Natural killer cell (primary cell): ENCODE results near the gene R3HDM1. TPM values are rescaled to one million over a fixed set of nuclear protein-coding genes. Genes with fewer than 3 reads are reported as not detected.

Source experiments
- ATAC-seq, 3 donors: fragments of 150-1000 bp in 2 of 3; fragments of 200-7000 bp in 1 of 3; cut with Tn5 transposase; 1 replicate in 1 of 3; 2 replicates in 2 of 3; pipeline ENCODE4 v1.10.0; 2021; ENCODE audit warnings: mild to moderate bottlenecking in 2 of 3, moderate library complexity in 2 of 3
- DNase-seq, 2 donors: peaks; one replicate each; pipeline versions ENCODE4 v3.0.0 to v3.0.0-alpha.2; 2013 to 2021; ENCODE audit warnings: mixed read lengths in 1 of 2
- H3K27ac ChIP-seq: one replicate; pipeline ENCODE4 v1.5.1; 2013; ENCODE audit warnings: mild to moderate bottlenecking, low read length
- H3K27me3 ChIP-seq: one replicate; pipeline ENCODE4 v1.6.1; 2013; ENCODE audit warnings: low read length; ENCODE audit not compliant: control insufficient read depth, insufficient read depth
- H3K36me3 ChIP-seq: one replicate; pipeline ENCODE4 v1.6.1; 2013; ENCODE audit warnings: low read length; ENCODE audit not compliant: control insufficient read depth, insufficient read depth
- H3K4me1 ChIP-seq: one replicate; pipeline ENCODE4 v1.6.1; 2013; ENCODE audit warnings: low read length; ENCODE audit not compliant: control insufficient read depth, insufficient read depth
- H3K4me3 ChIP-seq: one replicate; pipeline ENCODE4 v1.5.1; 2013; ENCODE audit warnings: low read length
- H3K9me3 ChIP-seq: one replicate; pipeline ENCODE4 v1.6.1; 2013; ENCODE audit warnings: low read length; ENCODE audit not compliant: control insufficient read depth, insufficient read depth
- H3K27ac Mint-ChIP-seq, 2 donors: one replicate each; pipeline ENCODE4 v1.8.0; 2022; ENCODE audit warnings: mild to moderate bottlenecking in 2 of 2, mixed read lengths in 2 of 2, moderate library complexity in 1 of 2
- H3K27me3 Mint-ChIP-seq, 2 donors: one replicate each; pipeline ENCODE4 v1.8.0; 2022; ENCODE audit warnings: low read depth in 2 of 2, mixed read lengths in 2 of 2
- H3K36me3 Mint-ChIP-seq: one replicate; pipeline ENCODE4 v1.8.0; 2022; ENCODE audit warnings: mixed read lengths
- H3K4me1 Mint-ChIP-seq, 2 donors: one replicate each; pipeline ENCODE4 v1.8.0; 2022; ENCODE audit warnings: mixed read lengths in 2 of 2
- H3K4me3 Mint-ChIP-seq: one replicate; pipeline ENCODE4 v1.8.0; 2022; ENCODE audit warnings: mild to moderate bottlenecking, moderate library complexity, mixed read lengths
- H3K9me3 Mint-ChIP-seq, 2 donors: one replicate each; pipeline ENCODE4 v1.8.0; 2022; ENCODE audit warnings: mixed read lengths in 2 of 2
- WGBS: methylation state at CpG from one replicate; pipeline ENCODE4 v1.1.7; 2013; ENCODE audit warnings: missing lambda C conversion rate; ENCODE audit not compliant: insufficient coverage; 5-methylcytosine and 5-hydroxymethylcytosine counted together
- intact Hi-C: fragments of 100-400 bp; cut with micrococcal nuclease; formaldehyde crosslinking; loops from one replicate; pipeline ENCODE4 v1.14.2; 2022
- total RNA-seq, 4 donors: library from RNA; stranded (reverse); fragments of 120-200 nt in 1 of 4; gene quantifications; one replicate each; pipeline versions ENCODE4 v1.2.3 to v1.2.4, GENCODE V29; 2013 to 2022
- TF ChIP-seq, protein P1 (sequence below): fragments of 200-600 bp; IDR thresholded peaks from one replicate; pipeline ENCODE4 v1.8.0; 2022; ENCODE audit warnings: antibody characterized with exemption

R3HDM1 gene
- total RNA-seq, 3 donors from 2014 or later (not counting 1 experiment from before 2014, with no cell fraction given), result 34.9 to 48.6 (median 39.7) TPM

DNA sequence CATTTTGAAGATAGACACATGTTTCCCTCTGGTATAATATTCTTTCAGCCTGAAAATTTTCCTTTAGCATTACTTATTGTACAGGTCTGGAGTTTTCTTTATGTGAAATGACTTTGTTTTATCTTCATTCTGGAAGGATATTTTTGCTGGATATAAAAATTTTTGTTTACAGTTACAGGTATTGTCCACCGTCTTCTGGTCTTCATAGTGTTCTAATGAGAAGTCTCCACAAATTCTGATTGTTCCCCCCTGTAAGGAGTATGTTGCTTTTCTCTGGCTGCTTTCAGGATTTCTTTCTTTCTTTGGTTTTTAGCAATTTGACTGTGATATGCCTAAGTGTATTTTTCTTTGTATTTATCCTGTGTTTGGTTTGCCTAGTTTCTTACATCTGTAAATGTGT is 225.4 kb downstream of the R3HDM1 start:
- no peak overlapping the region for H3K4me3 ChIP-seq
- H3K4me1 ChIP-seq, result no peaks in the 10 kb centered on the region
- no peaks in the 10 kb centered on the region for H3K4me1 Mint-ChIP-seq
- no peak overlapping the region for H3K27ac Mint-ChIP-seq
- intact Hi-C loops, result no loop called here
- TF ChIP-seq, protein P1, sequence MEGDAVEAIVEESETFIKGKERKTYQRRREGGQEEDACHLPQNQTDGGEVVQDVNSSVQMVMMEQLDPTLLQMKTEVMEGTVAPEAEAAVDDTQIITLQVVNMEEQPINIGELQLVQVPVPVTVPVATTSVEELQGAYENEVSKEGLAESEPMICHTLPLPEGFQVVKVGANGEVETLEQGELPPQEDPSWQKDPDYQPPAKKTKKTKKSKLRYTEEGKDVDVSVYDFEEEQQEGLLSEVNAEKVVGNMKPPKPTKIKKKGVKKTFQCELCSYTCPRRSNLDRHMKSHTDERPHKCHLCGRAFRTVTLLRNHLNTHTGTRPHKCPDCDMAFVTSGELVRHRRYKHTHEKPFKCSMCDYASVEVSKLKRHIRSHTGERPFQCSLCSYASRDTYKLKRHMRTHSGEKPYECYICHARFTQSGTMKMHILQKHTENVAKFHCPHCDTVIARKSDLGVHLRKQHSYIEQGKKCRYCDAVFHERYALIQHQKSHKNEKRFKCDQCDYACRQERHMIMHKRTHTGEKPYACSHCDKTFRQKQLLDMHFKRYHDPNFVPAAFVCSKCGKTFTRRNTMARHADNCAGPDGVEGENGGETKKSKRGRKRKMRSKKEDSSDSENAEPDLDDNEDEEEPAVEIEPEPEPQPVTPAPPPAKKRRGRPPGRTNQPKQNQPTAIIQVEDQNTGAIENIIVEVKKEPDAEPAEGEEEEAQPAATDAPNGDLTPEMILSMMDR, result no peak
- H3K27me3 ChIP-seq, result no peaks in the 10 kb centered on the region
- ATAC-seq (no peak), DNase-seq (no peak)
- H3K27ac ChIP-seq, result no peak overlapping the region
- H3K36me3 Mint-ChIP-seq, result peaks cover 17% of the 10 kb centered on the region
- H3K27me3 Mint-ChIP-seq, result no peaks in the 10 kb centered on the region
- peaks cover 62% of the 10 kb centered on the region for H3K36me3 ChIP-seq
- no peak overlapping the region for H3K4me3 Mint-ChIP-seq
- H3K9me3 ChIP-seq, result peaks cover 3% of the 10 kb centered on the region
- H3K9me3 Mint-ChIP-seq, result peaks cover 4% of the 10 kb centered on the region in 2 donors
- WGBS, result 100% methylated on average over 1 of the region's 1 CpG

GRCh38 chr2:135762022-135762421 is 230.7 kb downstream of the R3HDM1 start:
- Histone ChIP-seq H3K36me3 (peaks cover 61% of the 10 kb centered on the region), H3K4me1 (no peaks in the 10 kb centered on the region), H3K9me3 (peaks cover 3% of the 10 kb centered on the region), H3K27me3 (no peaks in the 10 kb centered on the region), H3K27ac (no peak overlapping the region), H3K4me3 (no peak overlapping the region)
- Mint-ChIP-seq H3K9me3 (peaks cover under 1% of the 10 kb centered on the region in 2 donors), H3K36me3 (peaks cover 5% of the 10 kb centered on the region), H3K4me1 (no peaks in the 10 kb centered on the region), H3K27me3 (no peaks in the 10 kb centered on the region), H3K27ac (no peak overlapping the region), H3K4me3 (no peak overlapping the region)
- intact Hi-C loops, result no loop called here
- ATAC-seq, result no peak
- no peak for DNase-seq
- TF ChIP-seq, protein P1, result no peak

DNA sequence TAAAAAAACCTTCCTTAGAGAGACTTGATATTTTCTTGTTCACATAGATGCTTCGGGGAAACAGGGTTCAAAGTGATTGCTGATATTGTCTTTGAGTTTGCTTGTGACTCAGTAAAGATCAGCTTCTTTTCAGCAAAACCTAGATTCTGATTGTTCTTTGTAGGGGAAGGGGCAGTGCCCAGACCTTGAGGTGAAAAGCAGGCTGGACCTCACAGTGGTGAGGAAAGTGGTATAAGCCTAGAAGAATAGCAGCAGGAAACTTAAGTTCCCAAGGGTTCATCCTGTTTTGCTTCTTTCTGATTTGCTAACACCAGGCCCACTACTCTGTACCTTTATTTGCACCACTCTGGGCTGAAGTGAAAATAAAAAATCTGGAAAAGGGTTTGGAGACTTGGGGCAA is 231.2 kb downstream of the R3HDM1 start:
- ATAC-seq, result no peak
- Mint-ChIP-seq H3K27ac (no peak overlapping the region), H3K4me1 (peaks cover 0 to 4% of the 10 kb centered on the region in 2 donors), H3K9me3 (no peaks in the 10 kb centered on the region), H3K36me3 (peaks cover under 1% of the 10 kb centered on the region), H3K27me3 (no peaks in the 10 kb centered on the region), H3K4me3 (no peak overlapping the region)
- H3K36me3 ChIP-seq, result peaks cover 60% of the 10 kb centered on the region
- peaks cover 2% of the 10 kb centered on the region for H3K9me3 ChIP-seq
- H3K4me3 ChIP-seq, result no peak overlapping the region
- no peak overlapping the region for H3K27ac ChIP-seq
- no peaks in the 10 kb centered on the region for H3K4me1 ChIP-seq
- intact Hi-C loops, result no loop called here
- TF ChIP-seq, protein P1, result no peak
- WGBS, result 100% methylated on average over 1 of the region's 1 CpG
- DNase-seq, result no peak
- no peaks in the 10 kb centered on the region for H3K27me3 ChIP-seq

- TF ChIP-seq, protein P1, result no peak
- peaks cover 16% of the 10 kb centered on the region for H3K36me3 Mint-ChIP-seq
- intact Hi-C loops, result no loop called here
- ATAC-seq (no peak), DNase-seq (no peak)
- H3K27ac Mint-ChIP-seq, result no peak overlapping the region
- 98% methylated on average over 8 of the region's 8 CpGs for WGBS
- H3K4me1 Mint-ChIP-seq, result peaks cover 5 to 8% of the 10 kb centered on the region in 2 donors
- no peaks in the 10 kb centered on the region for H3K27me3 Mint-ChIP-seq
- peaks cover 73% of the 10 kb centered on the region for H3K36me3 ChIP-seq
- H3K4me3 ChIP-seq, result no peak overlapping the region
- H3K27ac ChIP-seq, result no peak overlapping the region
- no peaks in the 10 kb centered on the region for H3K9me3 ChIP-seq
- H3K4me1 ChIP-seq, result no peaks in the 10 kb centered on the region
- H3K4me3 Mint-ChIP-seq, result no peak overlapping the region
- H3K27me3 ChIP-seq, result no peaks in the 10 kb centered on the region
- no peaks in the 10 kb centered on the region for H3K9me3 Mint-ChIP-seq
These were observed 237.6 kb downstream of the R3HDM1 start for GRCh38 chr2:135768863-135769262.
